Mesangial cell (primary cell): ENCODE results near the gene UNC93A. TPM values are rescaled to one million over a fixed set of nuclear protein-coding genes. Genes with fewer than 3 reads are reported as not detected.

Experiments
- total RNA-seq: library from RNA; depleted of rRNA; stranded (reverse); fragments of >200 nt; gene quantifications from 2 replicates; pipeline ENCODE4 v1.2.3, GENCODE V29; 2015

Gene UNC93A
- not detected in 2 replicates for total RNA-seq

DNA sequence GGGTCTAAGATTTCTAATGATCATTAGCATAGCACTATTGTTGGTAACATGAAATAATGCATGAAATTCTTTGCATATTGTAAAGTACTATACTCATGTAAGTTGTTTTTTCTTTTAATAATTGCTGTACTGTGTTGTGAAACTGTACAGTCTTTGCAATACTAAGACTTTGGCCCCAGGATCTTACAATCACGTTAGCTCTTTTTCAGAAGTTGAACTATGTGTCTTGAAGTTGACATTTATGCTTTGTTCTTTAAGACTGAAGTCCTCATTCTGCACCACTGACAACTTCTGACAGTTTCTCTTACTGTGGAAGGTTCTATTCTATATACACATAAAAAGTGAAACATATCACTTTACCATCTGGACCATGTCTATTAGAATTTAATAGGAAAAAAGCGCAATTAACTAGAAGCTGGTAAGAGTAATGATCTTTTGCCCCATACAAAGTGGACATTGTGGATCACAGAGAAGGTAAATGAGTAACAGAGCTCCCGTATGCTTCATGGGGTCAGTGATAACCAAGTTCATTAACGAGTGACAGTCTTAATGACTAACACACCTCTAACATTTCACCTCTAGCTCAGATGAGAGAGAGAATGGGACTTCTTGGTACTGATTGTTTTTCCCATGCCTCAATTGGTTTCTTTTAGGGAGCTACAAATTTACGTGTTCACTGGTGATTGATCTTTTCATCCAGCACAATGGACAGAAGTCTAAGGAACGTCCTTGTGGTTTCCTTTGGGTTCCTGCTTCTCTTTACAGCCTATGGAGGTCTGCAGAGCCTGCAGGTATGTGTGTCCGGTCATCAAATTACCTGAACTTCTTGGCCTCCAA, at the start of gene UNC93A:
UNC93A (plus strand) TSS at position 530 of the 837 bp plus-strand sequence; CDS start at position 705, 175 bp downstream.

Other genes with a start within 250 kb of the UNC93A start
- not detected in 2 replicates for gene CCR6, start 168.2 kb upstream of the UNC93A start, total RNA-seq
- not detected in 2 replicates for gene GPR31, start 133.3 kb upstream of the UNC93A start, total RNA-seq
- gene TTLL2, start 33.8 kb downstream of the UNC93A start, total RNA-seq = not detected in 2 replicates